NCI-H2171 treated with DMSO at 0.1 percent for 48 hours (cell line): ENCODE data around the gene GPR157.
"Not testable (repeated sequence)": the region's sequence is repeated elsewhere in the genome, so short reads cannot be mapped to it uniquely, and the experiment has no call there.

ENCODE experiments used
- DNase-seq: peaks from one replicate; lab custom pipeline; 2025; lab: John Stamatoyannopoulos, UW

Gene GPR157

GRCh38 chr1:9128520-9129265 lies at the start of gene GPR157:
Gene GPR157 (minus strand): TSS chr1:9129102. CDS start chr1:9129027, 75 bp downstream.
- peak; percentile 24 for DNase-seq

DNA sequence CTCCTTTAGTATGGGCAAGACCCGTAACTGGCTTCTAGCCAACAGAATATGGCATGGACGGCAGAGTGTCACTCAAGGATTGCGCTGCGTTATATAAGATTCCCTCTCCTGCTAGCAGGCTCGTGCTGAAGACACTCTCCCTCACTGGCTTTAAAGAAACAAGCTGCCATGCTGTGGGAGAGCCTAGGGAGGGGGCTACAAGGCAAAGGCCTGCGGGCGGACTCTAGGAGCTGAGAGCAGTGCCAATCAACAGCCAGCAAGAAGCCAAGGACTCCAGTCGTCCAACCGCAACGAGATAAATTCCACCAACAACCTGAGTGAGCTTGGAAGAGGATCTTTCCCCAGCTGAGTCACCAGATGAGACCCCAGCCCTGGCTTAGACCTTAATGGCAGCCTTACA lies 45.9 kb upstream of the GPR157 start:
- no peak for DNase-seq

- no peak for DNase-seq
These were observed 45.3 kb upstream of the GPR157 start for GRCh38 chr1:9174243-9174642.

- no peak for DNase-seq
These were observed 40.8 kb upstream of the GPR157 start for GRCh38 chr1:9169601-9170137.

DNA sequence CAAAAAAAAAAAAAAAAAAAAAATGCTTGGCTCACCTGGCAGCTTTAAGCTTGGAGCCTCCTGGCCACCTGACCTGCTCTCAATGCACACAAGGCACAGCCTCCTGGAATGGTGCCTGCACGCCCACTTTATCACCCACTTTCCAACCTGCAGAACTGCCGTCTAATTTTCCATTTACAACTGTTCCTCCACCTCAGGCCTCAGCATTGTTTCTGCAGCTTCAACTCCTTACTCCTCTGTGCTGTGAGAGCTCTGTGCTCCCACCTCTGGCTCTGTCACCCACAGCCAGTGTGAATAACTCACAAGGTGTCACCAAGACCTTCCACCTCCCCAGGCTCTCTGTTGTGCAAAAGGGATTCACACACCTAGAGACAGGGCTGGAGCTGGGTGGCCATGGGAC lies 38.7 kb upstream of the GPR157 start:
- peak; percentile 68 for DNase-seq

DNA sequence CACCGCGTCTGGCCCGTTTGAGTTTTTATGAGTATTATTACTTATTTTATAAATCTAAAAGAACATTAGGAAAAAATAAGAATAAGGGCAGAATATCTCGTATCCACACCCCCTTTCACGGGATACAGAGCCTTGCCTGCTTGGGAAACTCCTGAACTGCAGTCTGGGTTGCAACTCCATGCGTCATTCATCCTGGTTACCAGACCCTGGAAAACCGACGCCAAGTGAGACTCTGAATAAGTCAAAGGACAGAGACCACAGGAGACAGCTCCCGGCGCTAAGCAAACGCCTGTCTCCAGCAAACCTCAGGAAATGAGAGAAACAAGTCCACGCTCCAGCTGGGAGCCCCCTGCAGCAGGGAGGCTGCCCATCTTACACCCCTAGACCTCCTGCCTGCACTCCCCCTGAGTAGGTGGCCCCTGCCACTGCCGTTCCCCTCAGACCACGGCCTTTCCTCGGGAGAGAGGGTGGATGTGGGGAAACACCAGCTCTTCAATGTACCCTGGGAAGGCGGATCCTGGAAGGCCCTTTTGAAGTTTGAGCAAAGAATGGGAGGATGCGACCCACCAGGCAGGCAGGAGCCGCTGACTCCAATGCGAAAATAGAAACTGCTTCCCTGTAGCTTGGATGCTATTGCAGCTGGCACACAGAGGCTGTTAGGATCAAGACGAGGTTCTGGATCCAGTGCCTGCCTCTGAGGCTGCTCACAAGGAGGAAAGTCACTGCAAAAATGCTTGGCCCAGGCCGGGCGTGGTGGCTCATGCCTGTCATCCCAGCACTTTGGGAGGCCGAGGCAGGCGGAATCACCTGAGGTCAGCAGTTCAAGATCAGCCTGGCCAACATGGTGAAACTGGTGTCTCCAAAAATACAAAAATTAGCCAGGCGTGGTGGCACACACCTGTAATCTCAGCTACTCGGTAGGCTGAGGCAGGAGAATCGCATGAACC lies 37.7 kb upstream of the GPR157 start:
- DNase-seq: no peak

DNA sequence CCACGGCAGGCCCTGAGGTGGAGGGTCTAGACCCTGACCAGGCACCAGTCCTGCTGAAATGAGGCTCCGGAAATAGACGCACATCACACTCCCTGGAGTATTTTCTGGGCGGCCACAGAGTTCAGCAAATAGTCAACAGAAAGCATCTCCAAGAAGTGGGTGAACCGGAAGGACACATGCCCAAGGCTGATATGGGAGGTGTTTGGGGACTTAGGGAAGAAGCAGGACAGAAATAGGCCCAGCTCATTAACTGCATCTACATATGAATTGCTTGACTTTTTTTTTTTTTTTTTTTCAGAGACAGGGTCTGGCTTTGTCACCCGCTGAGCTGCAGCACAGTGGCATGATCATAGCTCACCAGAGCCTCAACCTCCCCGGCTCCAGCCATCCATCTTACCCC lies 36.5 kb upstream of the GPR157 start:
- DNase-seq: no peak

GRCh38 chr1:9164919-9165318 lies 36.0 kb upstream of the GPR157 start:
- no peak for DNase-seq

- no peak for DNase-seq
These were observed 35.6 kb upstream of the GPR157 start for GRCh38 chr1:9164532-9164900.

GRCh38 chr1:9161963-9162362 lies 33.1 kb upstream of the GPR157 start:
- no peak for DNase-seq

DNA sequence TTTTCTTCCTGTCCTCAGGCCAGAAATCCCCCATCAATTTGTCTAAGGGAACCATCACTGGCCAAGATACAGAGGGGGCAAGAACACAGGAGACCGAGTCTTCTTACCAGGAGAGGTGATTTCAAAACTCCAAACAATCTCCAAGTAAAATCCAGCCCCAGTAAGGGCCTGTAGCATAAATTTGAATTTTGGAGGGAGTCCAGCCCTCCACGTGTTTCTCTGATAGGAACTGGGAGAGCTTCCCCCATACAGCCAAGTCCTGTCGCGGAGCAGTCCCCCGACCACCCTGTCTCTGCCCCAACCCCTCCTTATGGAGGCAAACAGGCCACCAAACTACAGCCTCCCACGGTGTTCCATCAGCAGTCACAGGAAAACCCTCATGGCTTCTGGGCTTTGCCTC lies 32.4 kb upstream of the GPR157 start:
- no peak for DNase-seq

DNA sequence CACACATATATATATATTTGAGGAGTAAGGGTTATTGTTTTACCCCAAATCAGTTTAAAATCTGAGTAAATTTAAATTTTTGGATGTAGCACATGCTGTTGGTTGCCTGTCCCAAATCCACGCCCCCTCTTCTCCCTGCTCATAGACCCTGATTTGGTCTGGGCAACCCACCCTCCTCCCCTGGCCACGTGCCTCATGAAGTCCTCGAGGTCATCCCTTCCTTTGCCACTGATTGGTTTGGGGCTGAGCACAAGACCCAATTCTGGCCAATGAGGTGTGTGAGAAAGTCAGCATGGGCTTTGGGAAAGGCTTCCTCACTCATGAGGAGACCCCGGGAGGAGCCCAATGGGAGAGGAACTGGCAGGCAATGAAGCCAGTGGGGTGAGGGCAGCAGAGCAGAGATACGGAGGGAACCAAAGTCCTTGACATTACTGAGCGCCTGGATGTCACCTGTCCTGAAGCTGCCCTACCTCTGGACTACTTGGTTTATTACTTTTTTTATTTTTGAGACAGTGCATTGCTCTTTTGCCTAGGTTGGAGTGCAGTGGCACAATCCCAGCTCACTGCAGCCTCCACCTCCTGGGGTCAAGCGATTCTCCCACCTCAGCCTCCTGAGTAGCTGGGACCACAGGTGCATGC lies 31.3 kb upstream of the GPR157 start:
- no peak for DNase-seq

DNA sequence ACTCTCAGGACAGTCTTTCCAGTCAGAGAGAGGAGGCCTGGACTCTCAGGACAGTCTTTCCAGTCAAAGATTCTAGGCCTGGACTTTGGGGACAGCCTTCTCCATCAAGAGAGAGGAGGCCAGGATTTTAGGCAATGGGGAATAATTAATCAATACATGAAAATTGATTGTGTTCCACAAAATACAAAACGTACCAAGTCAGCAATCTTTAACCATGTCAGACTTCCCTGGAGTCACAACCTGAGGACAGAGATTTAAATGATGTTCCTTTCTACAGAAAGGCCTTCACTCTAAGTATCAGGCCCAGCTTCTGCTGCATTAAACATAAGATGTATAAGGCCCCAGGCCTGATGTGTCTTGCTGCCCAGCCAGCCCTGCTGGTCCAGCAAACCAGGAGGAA lies 27.0 kb upstream of the GPR157 start:
- DNase-seq: no peak

GRCh38 chr1:9155405-9155804 lies 26.5 kb upstream of the GPR157 start:
- not testable (repeated sequence) for DNase-seq

DNA sequence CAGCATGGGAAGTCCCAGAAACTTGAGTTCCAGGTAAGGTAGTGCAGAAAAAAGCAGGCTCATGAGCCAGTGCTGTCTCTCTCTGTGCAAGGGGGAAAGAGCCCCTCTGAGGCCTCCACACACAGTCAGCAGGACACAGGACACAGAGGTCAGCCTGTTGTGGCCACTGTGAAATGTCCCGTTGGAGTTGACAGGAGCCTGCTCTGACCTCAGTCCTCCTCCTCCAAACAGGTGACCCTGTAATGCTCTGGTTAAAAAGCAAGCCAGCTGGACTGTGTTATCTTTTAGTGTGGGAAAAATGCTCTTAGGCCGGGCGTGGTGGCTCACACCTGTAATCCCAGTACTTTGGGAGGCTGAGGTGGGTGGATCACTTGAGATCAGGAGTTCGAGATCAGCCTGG lies 24.2 kb upstream of the GPR157 start:
- no peak for DNase-seq

DNA sequence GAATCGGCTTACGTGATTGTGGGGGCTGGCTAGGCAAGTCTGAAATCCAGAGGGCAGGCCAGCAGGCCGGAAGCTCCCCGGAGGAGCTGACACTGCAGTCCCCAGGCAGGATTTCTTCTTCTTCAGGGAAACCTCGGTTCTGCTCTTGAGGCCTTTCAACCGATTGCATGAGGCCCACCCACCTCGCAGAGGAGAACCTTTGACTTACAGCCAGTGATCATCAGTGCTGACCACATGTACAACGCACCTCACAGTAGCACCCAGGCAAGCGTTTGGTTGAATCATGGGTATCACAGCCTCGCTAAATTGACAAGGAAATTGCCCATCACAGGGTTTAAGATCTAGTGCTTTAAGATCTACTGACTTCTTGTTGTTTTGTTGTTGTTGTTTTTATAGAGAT lies 23.6 kb upstream of the GPR157 start:
- DNase-seq: no peak

DNA sequence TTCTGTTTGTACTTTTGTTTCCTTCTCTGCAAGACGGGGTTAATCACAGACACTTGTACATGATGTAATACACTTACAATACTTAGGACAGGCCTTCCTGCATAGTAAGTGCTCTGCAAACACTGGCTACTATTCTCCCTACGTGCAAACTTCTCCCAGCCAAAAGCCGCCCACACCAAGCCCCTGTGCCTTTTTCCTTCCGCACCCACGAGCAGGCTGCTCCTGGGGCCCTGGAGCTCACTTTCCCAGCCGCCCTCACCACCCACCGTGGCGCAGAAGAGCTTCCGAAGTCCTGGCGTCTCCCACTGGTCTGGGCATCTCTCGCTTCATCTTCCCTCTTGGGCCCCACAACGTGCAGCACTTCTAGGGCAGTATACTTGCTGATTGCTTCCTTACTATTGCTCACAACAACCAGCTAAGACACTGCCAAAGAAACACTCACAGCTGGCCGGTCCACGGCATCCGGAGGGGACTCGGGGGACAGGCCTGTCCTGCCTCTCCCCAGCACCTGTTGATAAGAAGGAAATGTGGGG lies 22.5 kb upstream of the GPR157 start:
- no peak for DNase-seq

DNA sequence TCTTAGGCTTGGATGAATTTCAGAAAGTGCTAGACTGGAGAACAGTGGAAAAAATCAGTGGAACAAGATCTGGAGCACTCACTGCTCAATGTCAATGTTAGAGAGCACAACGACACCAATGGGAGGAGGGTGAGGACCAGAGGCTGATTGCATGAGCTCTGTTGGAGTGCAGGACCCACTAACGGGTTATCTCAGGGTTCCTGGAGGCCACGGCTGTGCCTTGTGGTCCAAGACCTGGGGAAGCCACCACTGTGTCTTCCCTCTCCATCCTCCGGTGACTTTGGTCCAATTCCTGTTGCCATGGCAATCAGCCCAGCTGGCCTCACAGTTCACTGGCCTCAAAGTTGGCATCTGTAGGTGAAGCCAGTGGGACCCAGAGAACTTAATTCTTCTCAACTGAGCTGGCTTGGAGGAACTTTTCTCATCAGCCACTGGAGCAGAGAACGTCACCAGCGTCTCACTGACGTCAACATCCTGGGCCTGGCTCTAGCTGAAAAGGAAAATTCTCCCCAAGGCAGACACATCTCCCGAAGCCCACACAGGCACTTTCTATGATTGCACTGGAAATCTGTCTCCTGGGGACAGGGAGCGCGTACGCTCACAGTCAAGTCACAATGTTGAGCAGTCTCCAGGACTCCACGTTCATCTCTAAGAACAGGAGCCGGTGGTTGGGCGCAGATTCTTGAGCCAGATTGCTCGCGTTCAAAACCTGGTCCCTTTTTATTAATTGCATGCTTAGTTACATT lies 21.9 kb upstream of the GPR157 start:
- no peak for DNase-seq

DNA sequence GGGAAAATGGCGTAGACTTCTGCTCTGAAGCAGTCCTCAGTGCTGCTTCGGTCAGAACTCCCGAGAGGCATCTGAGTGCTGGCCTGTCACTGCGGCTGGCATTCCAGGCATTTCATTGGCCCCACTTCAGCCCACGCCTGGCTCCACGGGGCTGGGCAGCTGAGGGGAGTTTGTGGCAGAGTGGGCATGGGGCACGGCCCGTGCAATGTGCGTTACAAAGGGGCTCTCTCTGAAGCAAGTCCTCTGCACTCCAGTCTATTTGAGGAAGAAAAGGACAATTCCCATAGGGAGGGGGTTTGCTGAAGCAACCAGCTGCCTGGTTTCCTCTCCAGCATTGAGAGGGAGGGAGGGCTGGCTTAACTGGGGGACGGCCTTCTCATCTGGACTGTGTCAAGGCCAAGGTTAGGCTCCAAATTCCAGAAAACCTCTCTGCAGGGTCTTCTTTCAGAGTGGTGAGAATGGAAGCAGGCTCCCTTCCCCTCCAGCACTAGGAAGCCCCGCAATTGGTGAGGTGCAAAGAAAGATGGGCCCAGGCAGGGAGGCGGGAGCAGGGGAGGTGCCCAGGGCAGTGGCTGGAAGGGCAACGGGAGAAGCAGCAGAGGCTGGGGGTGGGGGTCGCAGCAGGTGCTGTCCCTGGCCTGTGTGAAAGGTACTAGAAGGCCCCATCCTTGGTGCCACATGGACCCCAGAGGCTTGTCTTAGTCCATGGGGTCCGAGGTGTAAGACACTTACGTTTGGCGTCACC lies 21.1 kb upstream of the GPR157 start:
- DNase-seq: no peak

- DNase-seq: no peak
These were observed 20.2 kb upstream of the GPR157 start for GRCh38 chr1:9149151-9149550.

DNA sequence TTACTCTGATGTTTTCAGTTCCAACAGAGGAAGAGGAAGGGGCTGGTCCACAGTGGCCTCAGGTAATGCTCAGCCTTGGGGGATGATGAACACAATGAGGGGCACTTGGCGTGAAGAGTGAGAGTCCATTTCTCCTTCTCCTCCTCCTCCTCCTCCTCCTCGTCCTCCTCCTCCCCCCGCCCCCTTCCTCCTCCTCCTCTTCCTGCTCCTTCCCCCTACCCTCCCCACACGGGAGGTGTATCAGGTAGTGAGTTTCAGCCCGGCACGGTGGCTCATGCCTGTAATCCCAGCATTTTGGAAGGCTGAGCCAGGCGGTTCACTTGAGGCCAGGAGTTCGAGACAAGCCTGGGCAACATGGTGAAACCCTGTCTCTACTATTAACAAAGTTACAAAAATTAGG lies 17.3 kb upstream of the GPR157 start:
- no peak for DNase-seq
